HG02642 (cell line): ENCODE data around the gene SLC6A3.

Experiments
- ATAC-seq: cut with Tn5 transposase; IDR thresholded peaks from one replicate; pipeline ENCODE4 v1.9.1; 2021; ENCODE audit warnings: mild to moderate bottlenecking; ENCODE audit not compliant: unreplicated experiment, poor library complexity

The SLC6A3 gene

GRCh38 chr5:1445313-1445688, at the start of gene SLC6A3:
TSS of gene SLC6A3 (minus strand) at chr5:1445440. CDS start at chr5:1443197, 2,243 bp downstream.
- ATAC-seq = no peak

GRCh38 chr5:1493941-1494340, 48.7 kb upstream of the SLC6A3 start:
- ATAC-seq = no peak

- ATAC-seq = no peak
These were observed 48.2 kb upstream of the SLC6A3 start for GRCh38 chr5:1493413-1493812.

GRCh38 chr5:1492757-1493156, 47.5 kb upstream of the SLC6A3 start:
- no peak for ATAC-seq

- no peak for ATAC-seq
These were observed 45.1 kb upstream of the SLC6A3 start for GRCh38 chr5:1490376-1490775.

GRCh38 chr5:1489754-1490153, 44.5 kb upstream of the SLC6A3 start:
- no peak for ATAC-seq

- peak; percentile 62 for ATAC-seq
These were observed 43.8 kb upstream of the SLC6A3 start for GRCh38 chr5:1488882-1489680.

- no peak for ATAC-seq
These were observed 42.0 kb upstream of the SLC6A3 start for GRCh38 chr5:1487079-1487764.

- ATAC-seq = no peak
These were observed 41.0 kb upstream of the SLC6A3 start for GRCh38 chr5:1486271-1486670.

GRCh38 chr5:1485579-1486118, 40.4 kb upstream of the SLC6A3 start:
- ATAC-seq = no peak

GRCh38 chr5:1484730-1485578, 39.7 kb upstream of the SLC6A3 start:
- peak; percentile 49 for ATAC-seq

GRCh38 chr5:1483856-1484729, 38.9 kb upstream of the SLC6A3 start:
- ATAC-seq = no peak

GRCh38 chr5:1483064-1483463, 37.8 kb upstream of the SLC6A3 start:
- ATAC-seq = no peak

GRCh38 chr5:1481959-1482331, 36.7 kb upstream of the SLC6A3 start:
- ATAC-seq = no peak

GRCh38 chr5:1481266-1481958, 36.2 kb upstream of the SLC6A3 start:
- no peak for ATAC-seq

GRCh38 chr5:1480806-1481205, 35.6 kb upstream of the SLC6A3 start:
- no peak for ATAC-seq

GRCh38 chr5:1480217-1480616, 35.0 kb upstream of the SLC6A3 start:
- no peak for ATAC-seq

GRCh38 chr5:1479581-1480188, 34.4 kb upstream of the SLC6A3 start:
- ATAC-seq = no peak

GRCh38 chr5:1479066-1479465, 33.8 kb upstream of the SLC6A3 start:
- ATAC-seq = no peak
